ENCODE measurements around the gene MEIS2. TPM values are rescaled to one million over a fixed set of nuclear protein-coding genes. Genes with fewer than 3 reads are reported as not detected.

The MEIS2 gene
- total RNA-seq, 4 donors from 2014 or later: 28.3 to 87.5 (median 42.2) TPM

DNA sequence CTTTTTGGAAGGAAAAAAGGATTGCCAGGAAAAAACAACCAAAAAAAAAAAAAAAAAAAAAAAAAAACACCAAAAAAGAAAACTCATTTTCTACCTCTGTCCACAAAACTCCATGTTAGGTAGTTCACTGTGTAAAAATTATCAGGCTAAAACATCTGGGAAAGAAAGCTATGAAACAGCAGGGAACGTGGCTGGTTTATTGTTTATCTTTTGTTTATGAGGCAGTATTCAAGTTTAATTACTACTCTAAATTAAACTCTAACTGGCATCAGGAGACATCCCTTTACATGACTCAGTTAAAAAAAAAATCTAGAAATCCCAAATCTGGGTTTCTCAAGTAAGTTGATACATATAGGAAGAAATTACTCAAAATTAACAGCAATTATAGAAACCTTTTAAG is 21.8 kb downstream of the MEIS2 start:
- no peak for DNase-seq (ENCODE audit: low spot score)
- TF ChIP-seq, protein P1, sequence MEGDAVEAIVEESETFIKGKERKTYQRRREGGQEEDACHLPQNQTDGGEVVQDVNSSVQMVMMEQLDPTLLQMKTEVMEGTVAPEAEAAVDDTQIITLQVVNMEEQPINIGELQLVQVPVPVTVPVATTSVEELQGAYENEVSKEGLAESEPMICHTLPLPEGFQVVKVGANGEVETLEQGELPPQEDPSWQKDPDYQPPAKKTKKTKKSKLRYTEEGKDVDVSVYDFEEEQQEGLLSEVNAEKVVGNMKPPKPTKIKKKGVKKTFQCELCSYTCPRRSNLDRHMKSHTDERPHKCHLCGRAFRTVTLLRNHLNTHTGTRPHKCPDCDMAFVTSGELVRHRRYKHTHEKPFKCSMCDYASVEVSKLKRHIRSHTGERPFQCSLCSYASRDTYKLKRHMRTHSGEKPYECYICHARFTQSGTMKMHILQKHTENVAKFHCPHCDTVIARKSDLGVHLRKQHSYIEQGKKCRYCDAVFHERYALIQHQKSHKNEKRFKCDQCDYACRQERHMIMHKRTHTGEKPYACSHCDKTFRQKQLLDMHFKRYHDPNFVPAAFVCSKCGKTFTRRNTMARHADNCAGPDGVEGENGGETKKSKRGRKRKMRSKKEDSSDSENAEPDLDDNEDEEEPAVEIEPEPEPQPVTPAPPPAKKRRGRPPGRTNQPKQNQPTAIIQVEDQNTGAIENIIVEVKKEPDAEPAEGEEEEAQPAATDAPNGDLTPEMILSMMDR (IDR thresholded peaks at IDR 0.05): no peak
- ATAC-seq (ENCODE audit: low FRiP score): no peak

DNA sequence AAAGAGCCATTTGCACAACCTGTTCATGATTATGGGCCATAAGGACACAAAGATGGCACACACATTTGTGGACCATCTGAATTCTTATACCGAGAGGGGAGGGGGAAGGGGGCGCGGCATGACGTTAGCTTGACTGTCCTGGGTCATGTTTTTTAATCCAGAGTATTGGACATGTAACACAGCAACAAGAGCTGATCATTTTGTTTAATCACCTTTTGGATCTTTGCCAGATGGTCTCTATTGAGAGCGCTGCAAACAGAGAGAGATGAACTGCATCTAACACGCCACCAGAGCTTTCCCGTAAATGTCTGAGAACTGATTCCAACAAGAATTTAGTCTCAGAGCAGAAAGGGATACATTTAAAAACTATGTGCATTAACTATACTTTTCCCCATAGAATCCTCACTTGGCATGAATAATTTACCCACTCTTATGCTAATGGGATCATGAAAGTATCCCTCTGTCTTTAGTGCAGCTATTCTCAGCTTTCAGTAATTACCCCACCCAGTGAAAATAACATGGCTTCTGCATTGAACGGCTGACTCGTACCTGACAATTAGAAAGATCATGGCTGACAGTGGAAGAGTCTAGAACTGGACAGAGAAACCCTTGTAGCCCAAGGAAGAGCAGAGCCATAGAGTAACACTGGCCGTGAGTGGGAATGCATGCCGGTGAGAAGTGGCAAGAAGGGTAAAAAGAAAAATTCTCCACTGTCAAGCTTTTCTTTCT is 22.6 kb downstream of the MEIS2 start:
- DNase-seq (ENCODE audit: low spot score): no peak
- no peak for ATAC-seq (ENCODE audit: low FRiP score)
- TF ChIP-seq, protein P1 (IDR thresholded peaks at IDR 0.05): no peak

DNA sequence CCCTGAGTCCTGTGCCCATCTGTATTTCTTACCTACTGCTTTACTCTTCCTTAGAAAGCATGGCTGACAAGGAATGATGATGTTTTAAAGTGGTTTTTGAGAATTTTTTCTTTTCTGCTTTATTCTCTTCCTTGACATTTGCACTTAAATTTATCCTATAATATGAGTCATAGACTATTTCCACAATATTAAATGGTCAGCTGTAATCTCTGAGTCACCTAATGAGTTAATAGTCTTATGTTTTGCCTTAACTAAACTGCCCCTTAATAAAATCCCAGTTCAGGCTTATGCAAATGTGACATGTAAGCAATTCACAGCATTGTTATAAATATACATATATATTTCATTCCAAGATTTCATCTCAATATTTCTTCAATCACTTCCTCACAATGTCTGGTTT is 23.8 kb downstream of the MEIS2 start:
- DNase-seq (ENCODE audit: low spot score): no peak
- TF ChIP-seq, protein P1 (IDR thresholded peaks at IDR 0.05): no peak

DNA sequence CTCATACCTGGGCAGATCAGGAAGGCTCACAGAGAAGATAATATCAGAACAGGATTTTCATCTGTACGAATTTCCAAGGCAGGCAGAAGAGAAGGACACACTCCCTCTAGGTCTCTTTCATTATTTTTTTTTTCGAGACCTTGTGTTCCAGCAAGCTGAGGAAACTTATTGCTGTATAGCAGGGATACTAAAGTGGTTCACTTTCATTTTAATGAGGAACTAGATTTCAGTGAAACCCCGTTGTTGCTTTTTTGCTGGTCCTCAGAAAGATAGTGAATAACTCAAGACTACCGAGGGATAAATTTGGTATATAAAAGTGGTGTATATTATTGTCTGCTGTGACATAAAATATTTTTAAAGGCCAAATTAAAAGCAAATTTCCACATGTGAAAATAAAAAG is 24.6 kb downstream of the MEIS2 start:
- ATAC-seq (ENCODE audit: low FRiP score): no peak
- no peak for DNase-seq (ENCODE audit: low spot score)
- TF ChIP-seq, protein P1 (IDR thresholded peaks at IDR 0.05): no peak

More for the DNA sequence above, 23.8 kb downstream of the MEIS2 start:
- ATAC-seq (ENCODE audit: low FRiP score): peak; percentile 35

DNA sequence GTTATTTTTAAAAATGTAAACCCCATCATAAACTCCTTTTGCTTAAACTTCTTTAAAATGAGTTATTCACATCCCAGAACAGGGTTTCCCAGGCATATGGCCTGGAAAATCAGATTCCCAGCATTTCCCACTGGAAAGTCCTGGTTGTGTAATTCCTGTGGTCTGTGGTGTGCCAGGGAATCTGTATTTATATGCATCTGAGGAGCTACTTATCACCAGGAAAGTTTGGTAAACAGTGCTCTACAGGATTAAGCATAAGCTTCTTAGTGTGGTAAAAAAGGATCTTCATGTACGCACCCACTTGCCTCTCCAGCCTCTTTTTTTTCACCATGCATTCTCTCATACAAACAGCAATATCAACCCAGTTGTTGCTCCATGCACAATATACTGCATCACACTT is 28.2 kb downstream of the MEIS2 start:
- TF ChIP-seq, protein P1 (IDR thresholded peaks at IDR 0.05): no peak

DNA sequence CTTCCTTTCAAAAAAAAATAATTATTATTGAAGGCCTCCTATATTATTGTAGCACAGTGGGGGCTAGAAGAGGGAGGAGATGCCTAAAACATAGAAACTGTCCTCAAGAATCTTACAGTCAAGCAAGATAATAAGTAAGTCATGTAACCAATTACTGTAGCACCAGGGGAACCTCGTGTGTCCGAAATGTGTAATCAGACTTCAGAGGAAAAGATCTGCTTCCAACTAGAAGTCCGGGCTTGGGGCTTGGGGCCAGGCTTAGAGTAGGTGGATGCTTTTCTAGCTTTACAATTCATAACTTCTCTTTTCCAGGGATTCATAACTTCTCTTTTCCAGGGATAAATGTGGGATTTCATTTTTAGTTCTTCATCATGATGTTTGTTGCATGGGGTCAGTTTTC is 29.2 kb downstream of the MEIS2 start:
- DNase-seq (ENCODE audit: low spot score): no peak
- ATAC-seq (ENCODE audit: low FRiP score): no peak
- TF ChIP-seq, protein P1 (IDR thresholded peaks at IDR 0.05): no peak

More for the DNA sequence above, 28.2 kb downstream of the MEIS2 start:
- no peak for ATAC-seq (ENCODE audit: low FRiP score)
- no peak for DNase-seq (ENCODE audit: low spot score)

DNA sequence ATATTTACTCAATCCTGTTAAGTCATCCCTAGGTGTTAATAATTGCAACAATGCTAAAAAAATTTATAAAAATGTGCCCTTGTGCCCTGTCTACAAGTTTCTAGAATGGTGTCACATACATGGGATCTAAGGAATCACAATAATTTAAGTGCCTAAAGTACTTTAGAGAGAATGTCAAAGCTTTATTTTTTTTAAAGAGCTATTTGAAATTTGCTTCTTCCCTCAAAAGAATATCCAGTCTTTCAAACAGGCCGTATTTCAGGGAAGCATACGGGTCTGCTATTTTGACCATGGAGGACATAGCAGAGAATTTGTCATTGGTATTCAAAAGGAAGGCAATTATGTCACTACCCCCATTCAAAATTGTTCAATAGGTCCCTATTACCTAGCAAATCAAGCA is 29.7 kb downstream of the MEIS2 start:
- no peak for ATAC-seq (ENCODE audit: low FRiP score)
- TF ChIP-seq, protein P1 (IDR thresholded peaks at IDR 0.05): no peak

More for the DNA sequence above, 29.7 kb downstream of the MEIS2 start:
- no peak for DNase-seq (ENCODE audit: low spot score)
